GM06990 (cell line): ENCODE measurements around the gene PKIB.
"Not testable (repeated sequence)": the region's sequence is repeated elsewhere in the genome, so short reads cannot be mapped to it uniquely, and the experiment has no call there.

ENCODE experiments used
- DNase-seq: peaks from one replicate; pipeline ENCODE4 v3.0.0-alpha.2; 2011; ENCODE audit not compliant: insufficient read length; ENCODE audit errors: extremely low read depth
- H3K27me3 ChIP-seq: replicated peaks from 2 replicates; pipeline ENCODE4 v1.6.0; 2011; ENCODE audit warnings: low read length; ENCODE audit not compliant: control insufficient read depth, insufficient read depth
- H3K36me3 ChIP-seq: 2 replicates; pipeline ENCODE4 v1.5.1; 2011; ENCODE audit warnings: low read length; ENCODE audit not compliant: control insufficient read depth, insufficient read depth
- H3K4me3 ChIP-seq: replicated peaks from 2 replicates; pipeline ENCODE4 v1.5.1; 2011; ENCODE audit warnings: low read depth, mild to moderate bottlenecking, control low read depth, low read length
- CTCF ChIP-seq: IDR thresholded peaks from 2 replicates; pipeline ENCODE4 v1.5.1; 2011; ENCODE audit warnings: low read length, control low read depth, mild to moderate bottlenecking, inconsistent platforms; ENCODE audit not compliant: insufficient read depth, poor library complexity, severe bottlenecking

Gene PKIB

GRCh38 chr6:122580737-122581136, 29.5 kb upstream of the PKIB start:
- TF ChIP-seq CTCF = peak; percentile 2
- Histone ChIP-seq H3K36me3 (no peaks in the 10 kb centered on the region), H3K4me3 (no peak overlapping the region), H3K27me3 (no peaks in the 10 kb centered on the region)
- DNase-seq = no peak

- H3K4me3 ChIP-seq = no peak overlapping the region
- H3K27me3 ChIP-seq = no peaks in the 10 kb centered on the region
- no peak for TF ChIP-seq CTCF
- H3K36me3 ChIP-seq = no peaks in the 10 kb centered on the region
- no peak for DNase-seq
These were observed 21.1 kb upstream of the PKIB start for GRCh38 chr6:122589115-122589514.

GRCh38 chr6:122598295-122598694, 11.9 kb upstream of the PKIB start:
- H3K27me3 ChIP-seq, H3K4me3 ChIP-seq, H3K36me3 ChIP-seq, DNase-seq: not testable (repeated sequence)

GRCh38 chr6:122604676-122605075, 5.5 kb upstream of the PKIB start:
- H3K4me3 ChIP-seq = no peak overlapping the region
- H3K36me3 ChIP-seq = no peaks in the 10 kb centered on the region
- no peak for DNase-seq
- H3K27me3 ChIP-seq = no peaks in the 10 kb centered on the region
- no peak for TF ChIP-seq CTCF

- Histone ChIP-seq H3K27me3 (peaks cover 5% of the 10 kb centered on the region), H3K4me3 (peak overlapping the region; percentile 55), H3K36me3 (no peaks in the 10 kb centered on the region)
- peak; percentile 0 for DNase-seq
- TF ChIP-seq CTCF = no peak
These were observed 668 bp downstream of the PKIB start for GRCh38 chr6:122610690-122611455.

GRCh38 chr6:122612838-122613237, 2.6 kb downstream of the PKIB start:
- DNase-seq = no peak
- Histone ChIP-seq H3K27me3 (peaks cover 5% of the 10 kb centered on the region), H3K4me3 (no peak overlapping the region), H3K36me3 (no peaks in the 10 kb centered on the region)
- TF ChIP-seq CTCF = no peak
